Measurements from ENCODE around the gene GATM. TPM values are rescaled to one million over a fixed set of nuclear protein-coding genes. Genes with fewer than 3 reads are reported as not detected.

GATM gene
- total and polyA plus RNA-seq, 2 of the 8 experiments (the other 6 are each of a cell fraction or from before 2014, with no cell fraction given): 10.2 to 15.1 TPM

DNA sequence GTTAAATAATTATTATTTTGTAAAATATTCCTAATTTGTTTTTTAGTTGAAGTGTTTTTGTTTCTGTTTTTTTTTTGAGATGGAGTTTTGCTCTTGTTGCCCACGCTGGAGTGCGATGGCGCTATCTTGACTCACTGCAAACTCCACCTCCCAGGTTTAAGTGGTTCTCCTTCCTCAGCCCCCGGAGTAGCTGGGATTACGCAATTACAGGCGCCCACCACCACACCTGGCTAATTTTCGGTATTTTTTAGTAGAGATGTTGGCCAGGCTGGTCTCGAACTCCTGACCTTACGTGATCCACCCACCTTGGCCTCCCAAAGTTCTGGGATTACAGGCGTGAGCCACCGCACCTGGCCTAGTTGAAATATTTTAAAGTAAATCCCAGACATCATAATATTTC lies 48.7 kb upstream of the GATM start:
- Histone ChIP-seq H3K9me3 (ENCODE audit: insufficient read depth in 2 of 2, low read depth in 1 of 2, low read length in 1 of 2) (no peaks in the 10 kb centered on the region), H4K20me1 (replicated peaks in 1 of 2; ENCODE audit: control insufficient read depth in 1 of 2, insufficient read depth in 2 of 2, low read length in 2 of 2) (no peaks in the 10 kb centered on the region), H3K36me3 (ENCODE audit: control insufficient read depth in 2 of 4, insufficient read depth in 4 of 4, low read length in 3 of 4) (peaks cover 0 to 3% (median 0%) of the 10 kb centered on the region in 4 experiments; a peak in 1 of 8 replicates), H2BK15ac (ENCODE audit: low read length) (no peak overlapping the region), H4K8ac (ENCODE audit: extremely low read depth, insufficient read depth, low read length) (no peak overlapping the region), H2BK12ac (ENCODE audit: low read depth, low read length) (no peak overlapping the region), H4K91ac (replicated peaks; ENCODE audit: insufficient read length, low read length) (no peak overlapping the region), H3K23ac (ENCODE audit: insufficient read length) (no peak overlapping the region), H3K79me2 (ENCODE audit: control insufficient read depth in 1 of 2, insufficient read depth in 2 of 2, low read length in 2 of 2) (no peaks in the 10 kb centered on the region), H2AFZ (ENCODE audit: low read length) (no peak overlapping the region), H3K4me3 (ENCODE audit: extremely low read depth in 1 of 4, insufficient read depth in 2 of 4, low read depth in 3 of 4, low read length in 4 of 4) (no peak overlapping the region), H3K56ac (replicated peaks; ENCODE audit: insufficient read length, low read depth, low read length) (no peak overlapping the region), H3K27me3 (replicated peaks in 1 of 4; ENCODE audit: control insufficient read depth in 3 of 4, extremely low read depth in 1 of 4, insufficient read depth in 3 of 4, low read length in 3 of 4) (peaks cover 3 to 22% (median 13%) of the 10 kb centered on the region in 4 experiments; a peak in 6 of 7 replicates), H2AK5ac (ENCODE audit: low read depth, low read length) (no peak overlapping the region), H3K79me1 (ENCODE audit: low read depth, low read length) (no peaks in the 10 kb centered on the region), H3K4me1 (replicated peaks in 1 of 4; ENCODE audit: control insufficient read depth in 3 of 4, insufficient read depth in 4 of 4, low read length in 3 of 4) (no peaks in the 10 kb centered on the region), H3K23me2 (ENCODE audit: low read depth, low read length) (no peaks in the 10 kb centered on the region), H3K4me2 (ENCODE audit: insufficient read depth in 1 of 2, low read depth in 2 of 2, low read length in 2 of 2) (no peak overlapping the region), H3K18ac (ENCODE audit: extremely low read depth, low read length) (no peak overlapping the region), H2BK20ac (ENCODE audit: low read length) (no peak overlapping the region), H2BK5ac (ENCODE audit: low read depth, low read length) (no peak overlapping the region), H4K5ac (ENCODE audit: insufficient read length, low read depth, low read length) (no peak overlapping the region), H3K4ac (replicated peaks; ENCODE audit: insufficient read length, low read depth, low read length) (no peak overlapping the region), H3K27ac (ENCODE audit: low read depth, low read length) (no peak overlapping the region), H2BK120ac (replicated peaks; ENCODE audit: low read depth, low read length) (no peak overlapping the region), H3K9ac (replicated peaks in 1 of 4; ENCODE audit: extremely low read depth in 1 of 4, low read depth in 3 of 4, low read length in 3 of 4) (no peak overlapping the region), H3K14ac (ENCODE audit: insufficient read length) (no peak overlapping the region)
- FAIRE-seq (no peak), DNase-seq (ENCODE audit: low read depth in 1 of 2, low spot score in 2 of 2) (no peak)
- ChIA-PET CTCF (ENCODE audit: partially characterized antibody) (interaction anchor here (0.7 to 1.2 kb wide), 4 partner anchors 29 to 266 kb away, joined by 3 read pairs; no protein-coding TSS in a partner anchor), POLR2A (ENCODE audit: partially characterized antibody) (no interaction called here)
- WGBS, 2 experiments (ENCODE audit: extremely low coverage in 1 of 2, insufficient coverage in 1 of 2, insufficient read length in 1 of 2, insufficient replicate concordance in 2 of 2, low coverage in 1 of 2, low lambda C conversion rate in 2 of 2, missing lambda C conversion rate in 1 of 2): 92% methylated on average over 11 of the region's 11 CpGs; no CpG with 5 or more reads in 1 of the 2 experiments
- TF ChIP-seq SIN3A (conservative IDR thresholded peaks at IDR 0.05 in 1 of 2, IDR thresholded peaks at IDR 0.05 in 1 of 2; ENCODE audit: low read depth in 1 of 2, low read length in 2 of 2) (no peak), CEBPB (IDR thresholded peaks at IDR 0.05; ENCODE audit: low read depth, low read length) (peak; percentile 83)

Data from H1 (cell line).